ENCODE measurements around the gene CES3.
"Not testable (repeated sequence)": the region's sequence is repeated elsewhere in the genome, so short reads cannot be mapped to it uniquely, and the experiment has no call there.

CES3 gene

DNA sequence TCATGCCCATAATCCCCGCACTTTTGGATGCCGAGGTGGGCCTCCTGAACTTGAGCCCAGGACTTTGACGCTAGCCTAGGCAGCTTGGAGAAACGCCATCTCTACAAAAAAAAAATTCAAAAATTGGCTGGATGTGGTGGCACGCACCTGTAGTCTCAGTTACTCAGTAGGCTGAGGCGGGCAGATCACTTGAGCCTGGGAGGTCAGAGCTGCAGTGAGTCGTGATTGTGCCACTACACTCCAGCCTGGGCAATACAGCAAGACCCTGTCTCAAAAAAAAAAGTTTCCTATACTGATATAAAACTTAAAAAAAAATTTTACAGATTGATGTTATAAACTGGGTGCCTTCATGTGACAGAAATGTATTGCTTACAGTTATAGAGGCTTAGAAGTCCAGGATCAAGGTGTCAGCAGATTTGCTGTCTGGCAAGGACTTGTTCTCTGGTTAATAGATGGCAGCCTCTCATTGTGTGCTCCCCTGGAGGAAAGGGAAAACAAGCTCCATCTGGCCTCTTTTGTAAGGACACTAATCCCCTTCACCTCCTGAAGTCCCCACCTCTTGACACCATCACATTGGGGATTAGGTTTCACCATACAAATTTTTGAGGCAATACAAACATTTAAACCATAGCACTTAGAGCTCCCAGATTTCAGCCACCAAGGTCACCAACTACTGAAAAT lies 8.5 kb upstream of the CES3 start:
- no peak for DNase-seq (ENCODE audit: low spot score)

DNA sequence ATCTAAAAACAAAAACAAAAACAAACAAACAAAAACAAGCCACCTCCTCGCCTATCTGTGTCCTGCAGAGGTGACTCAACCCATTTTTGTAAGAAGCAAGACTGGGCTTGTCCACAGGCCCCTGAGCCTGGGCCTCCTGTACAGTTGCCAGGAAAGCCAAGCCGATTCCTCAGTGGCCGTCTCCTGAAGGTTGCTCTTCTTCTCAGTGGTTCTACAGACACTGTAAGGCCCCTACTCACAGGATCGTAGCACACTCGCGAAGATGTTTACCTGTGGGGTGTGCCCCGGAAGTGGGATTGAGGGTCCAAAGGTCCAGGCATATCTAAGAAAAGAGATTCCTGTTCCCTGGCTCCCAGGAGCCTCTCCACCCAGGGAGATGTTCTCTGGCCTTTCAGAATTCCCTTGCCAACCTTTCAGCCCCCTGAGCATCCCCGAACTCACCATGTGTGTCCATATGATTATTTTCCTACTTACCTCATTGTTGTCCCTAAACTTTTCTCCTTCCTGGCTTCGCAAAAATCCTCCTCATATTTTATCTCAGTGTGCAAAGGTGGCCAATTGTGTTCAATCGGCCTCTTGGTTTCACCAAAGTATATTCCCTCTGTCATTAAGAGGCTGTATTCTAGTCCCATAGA lies 7.5 kb upstream of the CES3 start:
- TF ChIP-seq, protein P1, sequence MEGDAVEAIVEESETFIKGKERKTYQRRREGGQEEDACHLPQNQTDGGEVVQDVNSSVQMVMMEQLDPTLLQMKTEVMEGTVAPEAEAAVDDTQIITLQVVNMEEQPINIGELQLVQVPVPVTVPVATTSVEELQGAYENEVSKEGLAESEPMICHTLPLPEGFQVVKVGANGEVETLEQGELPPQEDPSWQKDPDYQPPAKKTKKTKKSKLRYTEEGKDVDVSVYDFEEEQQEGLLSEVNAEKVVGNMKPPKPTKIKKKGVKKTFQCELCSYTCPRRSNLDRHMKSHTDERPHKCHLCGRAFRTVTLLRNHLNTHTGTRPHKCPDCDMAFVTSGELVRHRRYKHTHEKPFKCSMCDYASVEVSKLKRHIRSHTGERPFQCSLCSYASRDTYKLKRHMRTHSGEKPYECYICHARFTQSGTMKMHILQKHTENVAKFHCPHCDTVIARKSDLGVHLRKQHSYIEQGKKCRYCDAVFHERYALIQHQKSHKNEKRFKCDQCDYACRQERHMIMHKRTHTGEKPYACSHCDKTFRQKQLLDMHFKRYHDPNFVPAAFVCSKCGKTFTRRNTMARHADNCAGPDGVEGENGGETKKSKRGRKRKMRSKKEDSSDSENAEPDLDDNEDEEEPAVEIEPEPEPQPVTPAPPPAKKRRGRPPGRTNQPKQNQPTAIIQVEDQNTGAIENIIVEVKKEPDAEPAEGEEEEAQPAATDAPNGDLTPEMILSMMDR (IDR thresholded peaks at IDR 0.05; ENCODE audit: extremely low read depth, missing control alignments) = no peak
- no peak for DNase-seq (ENCODE audit: low spot score)

More for the DNA sequence above, 8.5 kb upstream of the CES3 start:
- TF ChIP-seq, protein P1 (IDR thresholded peaks at IDR 0.05; ENCODE audit: extremely low read depth, missing control alignments) = no peak

DNA sequence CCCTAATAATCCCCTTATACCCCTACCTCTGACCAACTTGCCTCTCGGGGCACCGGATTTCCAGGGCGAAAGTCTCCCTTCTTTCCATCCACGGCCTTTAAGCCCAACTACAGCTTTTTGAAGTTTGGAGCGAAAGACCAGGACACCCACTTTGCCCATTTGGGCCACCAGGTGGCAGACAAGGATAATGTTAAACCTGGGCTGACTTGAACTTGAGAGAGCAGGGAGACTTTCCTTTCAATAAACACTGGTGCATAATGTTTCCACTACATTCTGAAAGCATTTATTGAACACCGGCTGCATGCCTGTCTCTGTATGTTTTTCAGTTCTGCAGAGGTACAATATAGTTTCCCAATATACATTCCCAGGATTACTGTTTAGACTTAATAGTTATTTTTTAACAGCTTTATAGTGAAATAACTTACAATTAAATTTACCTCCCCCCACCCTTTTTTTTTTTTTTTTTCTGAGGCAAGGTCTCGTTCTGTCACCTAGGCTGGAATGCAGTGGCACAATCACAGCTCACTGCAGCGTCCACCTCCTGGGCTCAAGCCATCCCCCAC lies 6.9 kb upstream of the CES3 start:
- TF ChIP-seq, protein P1 (IDR thresholded peaks at IDR 0.05; ENCODE audit: extremely low read depth, missing control alignments) = peak; percentile 67
- DNase-seq (ENCODE audit: low spot score) = peak; percentile 79

DNA sequence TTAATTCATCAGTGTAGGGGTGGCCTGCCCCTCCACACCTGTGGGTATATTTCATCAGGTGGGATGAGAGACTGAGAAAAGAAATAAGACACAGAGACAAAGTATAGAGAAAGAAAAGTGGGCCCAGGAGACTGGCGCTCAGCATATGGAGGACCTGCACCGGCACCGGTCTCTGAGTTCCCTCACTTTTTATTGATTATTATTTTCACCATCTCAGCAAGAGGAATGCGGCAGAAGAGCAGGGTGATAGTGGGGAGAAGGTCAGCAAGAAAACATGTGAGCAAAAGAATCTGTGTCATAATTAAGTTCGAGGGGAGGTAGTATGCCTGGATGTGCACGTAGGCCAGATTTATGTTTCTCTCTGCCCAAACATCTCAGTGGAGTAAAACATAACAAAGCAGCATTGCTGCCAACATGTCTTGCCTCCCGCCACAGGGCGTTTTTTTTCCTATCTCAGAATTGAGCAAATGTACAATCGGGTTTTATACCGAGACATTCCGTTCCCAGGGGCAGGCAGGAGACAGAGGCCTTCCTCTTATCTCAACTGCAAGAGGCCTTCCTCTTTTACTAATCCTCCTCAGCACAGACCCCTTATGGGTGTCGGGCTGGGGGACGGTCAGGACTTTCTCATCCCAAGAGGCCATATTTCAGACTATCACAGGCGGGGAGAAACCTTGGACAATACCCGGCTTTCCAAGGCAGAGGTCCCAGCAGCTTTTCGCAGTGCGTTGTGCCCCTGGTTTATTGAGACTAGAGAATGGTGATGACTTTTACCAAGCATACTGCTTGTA lies 5.5 kb upstream of the CES3 start:
- DNase-seq (ENCODE audit: low spot score) = not testable (repeated sequence)

DNA sequence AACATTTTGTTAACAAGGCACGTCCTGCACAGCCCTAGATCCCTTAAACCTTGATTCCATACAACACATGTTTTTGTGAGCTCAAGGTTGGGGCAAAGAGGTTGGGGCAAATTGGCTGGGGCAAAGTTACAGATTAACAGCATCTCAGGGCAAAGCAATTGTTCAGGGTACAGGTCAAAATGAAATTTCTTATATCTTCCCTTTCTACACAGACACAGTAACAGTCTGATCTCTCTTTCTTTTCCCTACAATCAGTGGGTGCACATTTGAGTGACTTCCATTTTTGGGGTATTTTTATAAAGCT lies 5.0 kb upstream of the CES3 start:
- not testable (repeated sequence) for DNase-seq (ENCODE audit: low spot score)

DNA sequence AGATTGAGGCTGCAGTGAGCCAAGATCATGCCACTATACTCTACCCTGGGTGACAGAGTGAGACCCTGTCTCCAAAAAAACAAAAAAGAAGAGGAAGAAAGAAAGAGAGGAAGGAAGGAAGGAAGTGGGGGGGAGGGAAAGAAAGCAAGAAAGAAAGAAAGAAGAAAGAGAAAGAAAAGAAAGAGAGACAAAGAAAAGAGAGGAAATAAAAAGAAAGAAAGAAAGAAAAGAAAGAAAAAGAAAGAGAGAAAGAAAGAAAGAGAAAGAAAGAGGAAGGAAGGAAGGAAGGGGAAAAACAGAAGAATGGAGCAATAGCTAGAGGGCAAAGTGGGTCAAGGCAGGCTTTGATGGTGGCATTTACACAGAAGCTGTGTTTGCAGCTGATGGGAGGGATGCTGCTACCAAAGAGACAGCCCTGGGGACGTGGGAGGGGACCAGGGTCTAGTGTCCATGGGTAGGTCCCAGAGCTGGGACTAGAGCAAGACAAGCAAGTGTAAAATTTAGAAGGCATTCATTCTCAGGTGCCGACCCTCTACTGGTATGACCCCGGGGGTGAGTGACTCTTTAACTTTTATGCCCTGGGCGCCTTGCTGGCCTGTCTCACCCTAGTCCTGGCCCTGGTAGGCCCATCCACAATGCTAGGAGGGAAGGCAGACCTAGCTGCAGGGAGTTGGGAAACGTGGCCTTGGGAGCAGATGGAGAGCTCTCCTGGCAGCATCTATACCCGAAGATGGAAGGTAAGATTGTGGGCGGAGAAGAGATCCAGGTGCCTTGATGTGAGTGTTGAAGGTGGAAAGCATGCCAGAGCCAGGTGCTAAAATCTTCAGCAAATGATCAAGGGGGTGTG lies 2.0 kb upstream of the CES3 start:
- TF ChIP-seq, protein P1 (IDR thresholded peaks at IDR 0.05; ENCODE audit: extremely low read depth, missing control alignments) = no peak
- DNase-seq (ENCODE audit: low spot score) = no peak

DNA sequence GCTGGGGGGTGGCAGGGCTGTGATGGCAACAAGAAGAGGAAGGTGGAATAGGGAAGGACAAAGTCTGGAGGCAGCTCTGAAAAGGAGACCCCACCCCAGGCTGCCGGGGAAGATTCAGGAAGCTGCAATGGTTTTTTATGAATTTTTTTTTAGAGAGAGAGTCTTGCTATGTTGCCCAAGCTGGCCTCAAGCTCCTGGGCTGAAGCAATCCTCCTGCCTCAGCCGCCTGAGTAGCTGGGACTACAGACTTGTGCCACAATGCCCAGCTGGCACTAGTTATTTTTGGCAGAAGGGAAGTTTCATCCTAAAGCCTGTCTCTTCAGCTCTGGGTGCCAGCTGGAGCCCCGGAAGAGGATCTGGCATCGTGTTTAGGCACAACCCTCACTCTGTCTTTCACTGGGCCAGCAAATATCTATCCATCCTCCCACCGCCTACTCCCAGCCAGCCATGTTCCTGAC lies 1.3 kb upstream of the CES3 start:
- TF ChIP-seq, protein P1 (IDR thresholded peaks at IDR 0.05; ENCODE audit: extremely low read depth, missing control alignments) = no peak
- no peak for DNase-seq (ENCODE audit: low spot score)

Data from GM20000 (cell line).